GM21526 (cell line): ENCODE measurements around the gene C1QTNF6.
"Not testable (repeated sequence)": the region's sequence is repeated elsewhere in the genome, so short reads cannot be mapped to it uniquely, and the experiment has no call there.

Experiments
- ATAC-seq: cut with Tn5 transposase; IDR thresholded peaks from one replicate; pipeline ENCODE4 v1.9.1; 2021; ENCODE audit warnings: moderate library complexity; ENCODE audit not compliant: unreplicated experiment, low FRiP score

C1QTNF6 gene

GRCh38 chr22:37179622-37180420 is 8.2 kb downstream of the C1QTNF6 start:
- ATAC-seq = no peak

GRCh38 chr22:37179126-37179470 is 8.9 kb downstream of the C1QTNF6 start:
- ATAC-seq = no peak

GRCh38 chr22:37178350-37179125 is 9.5 kb downstream of the C1QTNF6 start:
- ATAC-seq = no peak

- ATAC-seq = no peak
Measured at GRCh38 chr22:37177755-37178154, 10.3 kb downstream of the C1QTNF6 start.

GRCh38 chr22:37177221-37177620 is 10.8 kb downstream of the C1QTNF6 start:
- ATAC-seq = no peak

GRCh38 chr22:37176464-37177061 is 11.5 kb downstream of the C1QTNF6 start:
- no peak for ATAC-seq

GRCh38 chr22:37175414-37176281 is 12.4 kb downstream of the C1QTNF6 start:
- ATAC-seq = no peak

- ATAC-seq = no peak
Measured at GRCh38 chr22:37174964-37175363, 13.1 kb downstream of the C1QTNF6 start.

- ATAC-seq = no peak
Measured at GRCh38 chr22:37173709-37174108, 14.3 kb downstream of the C1QTNF6 start.

GRCh38 chr22:37172266-37173245 is 15.5 kb downstream of the C1QTNF6 start:
- ATAC-seq = no peak

GRCh38 chr22:37171662-37172061 is 16.4 kb downstream of the C1QTNF6 start:
- ATAC-seq = no peak

GRCh38 chr22:37170689-37171405 is 17.2 kb downstream of the C1QTNF6 start:
- ATAC-seq = not testable (repeated sequence)

- ATAC-seq = no peak
Measured at GRCh38 chr22:37169947-37170688, 17.9 kb downstream of the C1QTNF6 start.

- ATAC-seq = no peak
Measured at GRCh38 chr22:37169406-37169805, 18.6 kb downstream of the C1QTNF6 start.

GRCh38 chr22:37167981-37168647 is 19.9 kb downstream of the C1QTNF6 start:
- ATAC-seq = no peak

GRCh38 chr22:37167176-37167980 is 20.7 kb downstream of the C1QTNF6 start:
- no peak for ATAC-seq

- ATAC-seq = no peak
Measured at GRCh38 chr22:37166675-37167066, 21.4 kb downstream of the C1QTNF6 start.
